HG03460 (cell line): ENCODE measurements around the gene IFNAR2.

ENCODE experiments used
- ATAC-seq: cut with Tn5 transposase; IDR thresholded peaks from one replicate; pipeline ENCODE4 v1.9.1; 2021; ENCODE audit not compliant: unreplicated experiment

The IFNAR2 gene

DNA sequence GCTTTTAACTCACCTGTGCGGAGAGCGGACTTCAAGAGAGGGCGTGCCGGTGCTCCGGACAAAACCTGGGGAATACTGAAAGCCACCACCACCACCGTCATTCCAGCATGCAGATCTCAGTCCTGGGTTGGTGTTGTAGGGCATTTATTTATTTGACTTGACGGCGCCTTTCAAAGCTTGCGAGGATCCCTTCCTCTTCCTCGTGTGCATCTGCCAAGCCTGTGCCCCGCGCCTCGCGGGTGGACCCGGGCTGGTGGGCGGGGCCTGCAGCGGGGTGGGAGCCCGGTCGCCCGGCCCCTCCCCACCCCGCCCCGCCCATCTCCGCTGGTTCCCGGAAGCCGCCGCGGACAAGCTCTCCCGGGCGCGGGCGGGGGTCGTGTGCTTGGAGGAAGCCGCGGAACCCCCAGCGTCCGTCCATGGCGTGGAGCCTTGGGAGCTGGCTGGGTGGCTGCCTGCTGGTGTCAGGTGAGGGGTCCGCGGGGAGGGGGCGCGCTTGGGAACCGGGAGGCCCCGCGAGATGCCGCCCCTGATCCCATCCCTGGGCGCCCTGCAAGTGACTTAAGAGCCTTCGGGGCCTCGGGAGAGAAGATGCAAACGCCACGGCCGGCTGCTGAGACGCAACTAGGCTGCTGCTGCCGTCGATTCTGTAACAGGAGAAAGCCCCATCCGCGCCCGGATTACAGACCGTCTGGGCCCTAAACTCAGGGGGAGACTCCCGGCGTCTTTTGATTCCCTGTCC, 36.5 kb downstream of the IFNAR2 start, which contains the start of gene IL10RB:
TSS of gene IL10RB (plus strand) at position 318 of the 739 bp plus-strand sequence. CDS start at position 417, 99 bp downstream.
- ATAC-seq = peak; percentile 36

DNA sequence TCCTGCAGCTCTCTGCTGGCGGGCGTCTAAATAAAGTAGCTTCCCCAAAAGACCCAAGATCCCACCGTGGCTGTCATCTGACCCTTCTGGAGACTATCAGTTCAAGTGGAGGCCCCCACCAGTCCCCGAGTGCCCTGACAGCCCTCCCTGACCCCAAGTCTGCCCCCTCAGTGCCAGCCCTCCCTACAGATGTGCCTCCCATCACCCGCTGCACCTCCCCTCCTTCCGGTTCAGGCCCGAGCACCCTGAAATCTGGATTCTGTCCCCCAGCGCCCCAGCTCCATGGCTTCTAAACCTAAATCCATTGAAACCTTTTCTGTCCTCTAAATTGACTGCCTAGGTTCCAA, 37.0 kb downstream of the IFNAR2 start:
- no peak for ATAC-seq

DNA sequence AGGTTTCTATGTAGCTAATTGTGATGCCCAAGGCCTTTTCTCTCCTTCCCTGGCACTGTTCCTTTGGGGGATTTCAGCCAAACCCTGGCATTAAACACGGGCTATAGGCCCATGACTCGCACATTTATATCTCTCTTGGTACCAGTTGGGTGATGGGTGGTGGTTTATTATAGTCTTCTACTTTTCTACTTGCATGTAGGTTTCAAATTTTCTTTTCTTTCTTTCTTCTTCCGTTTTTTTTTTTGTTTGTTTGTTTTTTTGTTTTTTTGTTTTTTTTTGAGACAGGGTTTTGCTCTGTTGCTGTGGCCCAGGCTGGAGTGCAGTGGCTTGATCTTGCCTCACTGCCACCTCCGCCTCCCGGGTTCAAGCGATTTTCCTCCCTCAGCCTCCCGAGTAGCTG, 37.5 kb downstream of the IFNAR2 start:
- no peak for ATAC-seq

DNA sequence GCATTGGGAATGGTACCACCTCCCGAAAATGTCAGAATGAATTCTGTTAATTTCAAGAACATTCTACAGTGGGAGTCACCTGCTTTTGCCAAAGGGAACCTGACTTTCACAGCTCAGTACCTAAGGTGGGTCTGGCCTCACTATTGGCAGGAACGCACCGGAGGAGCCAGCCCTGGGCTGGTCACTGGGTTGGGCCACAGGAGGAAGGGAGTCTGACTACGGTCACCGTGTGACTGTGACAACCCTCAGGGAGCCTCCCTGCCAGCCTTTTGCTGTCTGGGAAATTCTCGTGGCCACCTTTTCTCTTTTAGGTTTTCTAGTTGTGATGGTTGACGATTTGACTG, 38.6 kb downstream of the IFNAR2 start:
- peak; percentile 13 for ATAC-seq

DNA sequence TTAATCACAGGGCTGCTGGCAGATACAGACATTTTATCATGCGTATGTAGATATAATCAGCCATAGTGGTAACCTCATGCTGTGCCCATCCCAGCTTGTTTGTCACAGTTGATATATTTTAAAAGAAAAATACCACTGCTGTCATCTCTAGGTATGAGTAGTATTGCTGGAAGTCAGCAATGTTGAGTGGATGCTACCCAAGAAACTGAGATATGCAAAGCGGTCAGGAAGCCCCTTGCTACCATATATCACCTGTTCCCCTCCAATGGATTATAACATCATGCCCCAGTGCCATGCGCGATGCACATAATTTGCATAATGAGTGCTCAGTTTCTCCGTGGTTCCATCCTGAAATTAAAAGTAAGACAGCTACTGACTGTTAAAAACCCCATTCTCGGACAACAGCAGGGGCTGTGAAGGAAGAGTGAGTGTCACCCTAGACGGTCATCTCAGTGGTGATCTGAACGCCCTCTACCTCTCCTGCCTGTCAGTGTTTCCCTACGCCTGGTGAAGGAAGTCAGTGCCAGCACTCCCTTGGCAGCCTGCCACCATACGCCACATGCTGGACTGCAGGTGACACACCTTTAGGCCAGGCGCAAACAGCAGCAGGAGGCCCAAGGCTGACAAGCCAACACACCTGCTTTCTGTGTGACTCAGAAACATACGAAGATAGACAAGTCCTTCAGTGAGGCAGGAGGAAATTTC, 39.2 kb downstream of the IFNAR2 start:
- peak; percentile 68 for ATAC-seq

DNA sequence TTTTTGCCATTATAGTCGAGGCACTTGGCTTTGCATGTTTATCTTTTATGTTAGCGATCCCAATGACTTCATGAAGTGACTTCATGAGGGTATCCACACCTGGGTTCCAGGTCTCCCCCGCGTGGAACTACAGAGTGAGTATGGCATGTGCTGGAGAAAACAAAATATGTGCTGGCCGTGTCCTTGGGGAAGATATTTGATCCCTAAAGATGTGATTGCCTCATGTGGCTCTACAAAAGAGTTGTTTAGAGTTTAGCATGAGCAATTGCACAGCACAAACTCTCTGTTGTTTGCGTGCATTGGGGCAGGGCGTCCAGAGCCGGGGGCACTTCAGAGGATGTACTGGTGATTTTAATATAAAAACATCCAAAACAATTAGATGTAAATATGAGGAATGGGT, 41.2 kb downstream of the IFNAR2 start:
- no peak for ATAC-seq

DNA sequence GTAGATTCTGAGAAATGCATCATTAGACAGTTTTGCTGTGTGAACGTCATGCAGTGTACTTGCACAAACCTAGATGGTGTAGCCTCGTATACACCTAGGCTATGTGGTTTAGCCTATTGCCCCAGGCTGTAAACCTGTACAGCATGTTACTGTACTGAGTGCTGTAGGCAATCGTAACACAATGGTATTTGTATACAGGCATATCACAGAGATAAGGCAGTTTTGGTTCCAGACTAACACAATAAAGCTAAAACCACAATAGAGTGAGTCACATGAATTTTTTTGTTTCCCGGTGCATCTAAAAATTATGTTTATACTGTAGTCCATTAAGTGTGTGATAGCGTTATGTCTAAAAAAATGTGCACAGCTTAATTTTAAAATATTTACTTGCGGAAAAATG, 43.3 kb downstream of the IFNAR2 start:
- no peak for ATAC-seq

DNA sequence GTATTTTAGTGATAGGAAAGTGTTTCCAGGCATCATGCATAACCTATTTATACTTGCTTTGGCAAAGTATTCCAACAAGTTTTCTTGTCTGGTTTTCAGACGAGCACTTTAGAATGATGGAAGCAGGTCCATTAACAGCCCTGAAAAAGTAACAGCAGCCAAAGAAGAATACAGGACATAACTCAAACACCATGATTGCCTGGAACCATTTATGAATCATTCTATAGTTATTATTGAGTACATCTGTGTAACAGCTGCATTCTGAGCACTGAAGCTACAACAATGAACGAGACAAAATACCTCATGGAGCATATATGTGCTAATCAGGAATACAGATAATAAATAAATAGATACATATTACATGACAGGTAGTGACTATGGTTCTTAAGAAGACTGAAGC, 49.0 kb downstream of the IFNAR2 start:
- ATAC-seq = no peak

DNA sequence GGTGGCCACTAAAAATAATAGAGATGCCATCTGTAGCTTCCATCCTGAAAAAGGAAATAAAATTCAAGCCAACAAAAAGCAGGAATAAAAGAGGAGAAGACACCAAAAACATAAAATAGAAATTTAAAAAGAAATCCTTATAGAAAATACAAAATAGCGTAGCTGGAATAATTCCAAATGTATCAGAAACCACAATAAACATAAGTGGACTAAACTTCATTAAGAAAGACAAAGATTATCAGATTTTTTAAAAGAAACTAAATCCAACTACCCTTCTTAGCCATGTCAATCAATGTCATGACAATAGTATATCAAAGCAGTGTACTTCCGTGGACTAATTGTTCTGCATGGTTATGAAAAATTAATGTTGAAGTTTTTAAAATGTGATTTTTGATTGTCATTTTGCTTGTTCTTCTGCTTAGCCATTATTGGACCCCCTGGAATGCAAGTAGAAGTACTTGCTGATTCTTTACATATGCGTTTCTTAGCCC, 49.6 kb downstream of the IFNAR2 start:
- ATAC-seq = no peak
